Central memory CD8-positive, alpha-beta T cell (primary cell): Measurements from ENCODE around the gene KIAA0825.

Experiments
- ATAC-seq: fragments of 150-1000 bp; cut with Tn5 transposase; replicated peaks from 2 replicates; pipeline ENCODE4 v1.10.0; 2022; ENCODE audit warnings: mild to moderate bottlenecking, moderate FRiP score, moderate number of reproducible peaks; ENCODE audit not compliant: poor library complexity, severe bottlenecking; ENCODE audit errors: extremely low read depth
- DNase-seq, 2 donors: peaks; one replicate each; pipeline ENCODE4 v3.0.0; 2021; ENCODE audit warnings: low spot score in 2 of 2
- H3K27ac Mint-ChIP-seq: one replicate; pipeline ENCODE4 v1.8.0; 2022; ENCODE audit warnings: low read depth, mild to moderate bottlenecking, moderate library complexity, mixed read lengths
- H3K27me3 Mint-ChIP-seq: one replicate; pipeline ENCODE4 v1.8.0; 2022; ENCODE audit warnings: mixed read lengths
- H3K36me3 Mint-ChIP-seq: one replicate; pipeline ENCODE4 v1.8.0; 2022; ENCODE audit warnings: mild to moderate bottlenecking, moderate library complexity, mixed read lengths; ENCODE audit not compliant: insufficient read depth
- H3K4me1 Mint-ChIP-seq: one replicate; pipeline ENCODE4 v1.8.0; 2022; ENCODE audit warnings: mixed read lengths
- H3K4me3 Mint-ChIP-seq: one replicate; pipeline ENCODE4 v1.8.0; 2022; ENCODE audit warnings: mild to moderate bottlenecking, moderate library complexity, mixed read lengths
- H3K9me3 Mint-ChIP-seq: one replicate; pipeline ENCODE4 v1.8.0; 2022; ENCODE audit warnings: mixed read lengths

The KIAA0825 gene

DNA sequence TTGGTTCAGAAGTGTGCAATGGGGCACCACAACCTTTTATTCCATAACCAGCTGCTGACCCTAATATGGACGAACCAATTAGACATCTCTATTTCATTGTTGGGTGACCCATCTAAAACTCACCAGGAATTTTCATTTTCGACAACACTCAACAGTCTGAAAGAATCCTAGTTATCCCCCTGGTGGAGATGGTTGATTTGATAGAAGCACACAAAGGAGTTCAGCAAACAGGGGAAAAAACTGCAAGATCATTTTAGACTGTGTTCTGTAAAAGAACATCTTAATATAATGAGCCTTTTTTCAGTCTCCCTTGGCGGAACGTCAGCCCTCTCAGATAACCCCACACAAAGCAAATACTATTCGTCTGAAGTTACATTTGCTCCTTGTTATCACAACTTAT, 367.4 kb downstream of the KIAA0825 start:
- DNase-seq (no peak), ATAC-seq (no peak)
- no peaks in the 10 kb centered on the region for H3K27me3 Mint-ChIP-seq
- no peak overlapping the region for H3K4me3 Mint-ChIP-seq
- H3K4me1 Mint-ChIP-seq: no peaks in the 10 kb centered on the region
- no peaks in the 10 kb centered on the region for H3K36me3 Mint-ChIP-seq
- no peaks in the 10 kb centered on the region for H3K9me3 Mint-ChIP-seq
- H3K27ac Mint-ChIP-seq: no peak overlapping the region

DNA sequence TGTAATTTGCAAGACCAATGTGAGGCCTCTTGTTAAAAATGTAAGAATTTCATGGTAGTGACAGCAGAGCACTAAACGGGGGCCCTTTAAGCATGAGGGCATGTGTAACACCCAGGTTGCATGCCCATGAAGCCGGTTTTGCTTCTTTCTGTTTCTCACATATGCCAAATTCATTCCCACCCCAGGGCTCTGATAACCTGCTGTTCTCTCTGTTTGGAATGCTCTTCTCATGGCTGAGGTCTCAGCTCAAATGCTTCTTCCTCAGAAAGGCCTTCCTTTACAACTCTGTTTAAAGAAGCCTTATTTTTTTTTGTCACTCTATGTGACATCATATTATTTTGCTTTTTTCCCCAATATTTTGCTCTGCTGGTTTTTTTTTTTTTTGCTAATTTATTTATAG, 369.0 kb downstream of the KIAA0825 start:
- no peaks in the 10 kb centered on the region for H3K36me3 Mint-ChIP-seq
- ATAC-seq (no peak), DNase-seq (no peak)
- no peaks in the 10 kb centered on the region for H3K27me3 Mint-ChIP-seq
- H3K4me1 Mint-ChIP-seq: no peaks in the 10 kb centered on the region
- H3K9me3 Mint-ChIP-seq: no peaks in the 10 kb centered on the region
- no peak overlapping the region for H3K4me3 Mint-ChIP-seq
- H3K27ac Mint-ChIP-seq: no peak overlapping the region

DNA sequence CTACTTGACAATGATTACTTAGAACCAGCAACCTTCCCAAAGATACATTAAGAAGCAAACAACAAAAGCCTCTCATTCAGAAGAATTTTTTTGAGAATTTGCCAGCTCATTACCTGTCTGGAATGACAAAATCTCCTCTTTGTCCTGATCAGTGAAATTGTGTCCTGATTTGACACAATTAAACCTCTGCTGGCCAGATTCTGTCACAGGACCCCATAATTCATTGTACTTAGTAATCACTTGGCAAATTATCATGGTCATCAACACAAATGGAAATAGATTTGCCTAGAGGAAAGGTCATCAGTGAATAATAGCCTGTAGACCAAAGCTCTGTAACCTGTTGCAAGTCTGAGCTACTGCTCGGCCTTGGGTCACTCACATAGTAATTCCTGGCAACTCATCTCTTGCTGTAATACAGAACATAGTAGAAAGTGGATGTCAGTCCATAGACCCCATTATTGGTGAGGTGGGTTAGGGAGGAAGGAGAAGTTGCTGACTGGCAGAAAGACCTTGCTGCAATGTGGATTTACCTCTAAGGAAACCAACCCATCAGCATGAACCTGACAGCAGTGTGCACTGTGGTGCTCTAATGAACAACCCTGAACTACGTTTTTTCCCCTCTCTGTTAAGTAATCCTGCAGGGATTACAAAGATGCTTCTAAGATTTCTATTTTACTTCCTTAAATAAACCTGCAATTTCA, 370.1 kb downstream of the KIAA0825 start:
- no peak overlapping the region for H3K4me3 Mint-ChIP-seq
- no peak for DNase-seq
- ATAC-seq: no peak
- H3K36me3 Mint-ChIP-seq: no peaks in the 10 kb centered on the region
- no peaks in the 10 kb centered on the region for H3K27me3 Mint-ChIP-seq
- H3K27ac Mint-ChIP-seq: no peak overlapping the region
- H3K9me3 Mint-ChIP-seq: no peaks in the 10 kb centered on the region
- H3K4me1 Mint-ChIP-seq: no peaks in the 10 kb centered on the region

DNA sequence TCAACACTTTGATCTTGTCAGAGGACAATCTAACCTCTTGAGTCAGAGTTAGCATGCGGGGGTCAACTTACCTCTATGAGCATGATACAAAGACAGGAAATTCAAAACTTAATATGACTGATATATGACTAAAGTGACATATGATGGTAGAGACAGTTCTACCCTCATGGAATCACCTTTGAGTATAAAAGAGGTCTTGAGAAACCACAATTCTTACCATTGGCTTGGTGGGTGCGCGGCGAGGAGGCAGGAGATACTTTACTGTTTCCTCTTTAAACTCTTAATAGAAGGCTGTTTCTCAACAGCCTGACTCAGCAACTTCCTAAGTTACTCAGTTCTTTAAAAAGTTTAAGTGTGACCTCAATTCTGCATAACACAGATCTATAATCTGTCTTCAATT, 372.8 kb downstream of the KIAA0825 start:
- peak; percentile 28 for ATAC-seq
- Mint-ChIP-seq H3K9me3 (no peaks in the 10 kb centered on the region), H3K4me3 (no peak overlapping the region), H3K27ac (no peak overlapping the region), H3K4me1 (no peaks in the 10 kb centered on the region), H3K36me3 (no peaks in the 10 kb centered on the region), H3K27me3 (no peaks in the 10 kb centered on the region)
- no peak for DNase-seq

DNA sequence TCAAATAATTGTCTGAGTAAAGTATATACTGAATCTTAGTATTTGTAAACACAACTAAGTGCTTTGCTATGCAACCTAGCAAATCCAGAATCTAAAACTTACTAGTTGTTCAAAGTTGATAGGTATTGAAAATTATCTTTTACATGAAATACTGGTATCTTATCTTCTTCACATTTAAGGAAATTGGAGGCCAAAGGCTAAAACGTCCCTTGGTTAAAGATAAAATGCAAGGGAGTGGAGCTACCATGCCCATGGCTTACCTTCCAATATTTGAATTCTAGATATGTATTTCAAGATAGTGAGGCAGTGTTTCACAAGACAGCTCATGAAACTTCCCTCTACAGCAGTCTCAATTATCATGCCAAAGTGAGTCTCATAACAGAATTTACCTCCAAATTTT, 373.5 kb downstream of the KIAA0825 start:
- H3K27ac Mint-ChIP-seq: no peak overlapping the region
- no peaks in the 10 kb centered on the region for H3K36me3 Mint-ChIP-seq
- no peaks in the 10 kb centered on the region for H3K27me3 Mint-ChIP-seq
- H3K4me3 Mint-ChIP-seq: no peak overlapping the region
- no peaks in the 10 kb centered on the region for H3K9me3 Mint-ChIP-seq
- DNase-seq (no peak), ATAC-seq (no peak)
- H3K4me1 Mint-ChIP-seq: no peaks in the 10 kb centered on the region

DNA sequence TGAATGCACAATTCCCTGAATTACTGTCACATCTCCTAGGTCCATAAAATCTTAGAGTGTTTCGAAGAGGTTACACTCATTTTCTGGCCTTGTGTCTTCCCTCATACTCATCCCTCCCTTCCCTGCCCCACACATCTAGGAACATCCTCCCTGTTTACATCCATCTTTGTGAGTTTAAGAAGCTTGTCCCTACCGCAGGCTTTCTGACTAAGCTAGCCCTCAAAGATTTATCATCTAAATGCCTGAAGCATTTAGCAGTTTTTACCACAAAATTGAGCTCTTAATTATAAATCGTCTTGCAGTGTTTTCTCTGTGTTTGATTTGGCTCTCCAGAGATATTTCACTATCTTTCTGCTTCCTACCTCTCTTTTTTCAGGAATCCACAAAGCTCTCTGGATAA, 374.8 kb downstream of the KIAA0825 start:
- ATAC-seq: no peak
- no peaks in the 10 kb centered on the region for H3K9me3 Mint-ChIP-seq
- no peaks in the 10 kb centered on the region for H3K36me3 Mint-ChIP-seq

DNA sequence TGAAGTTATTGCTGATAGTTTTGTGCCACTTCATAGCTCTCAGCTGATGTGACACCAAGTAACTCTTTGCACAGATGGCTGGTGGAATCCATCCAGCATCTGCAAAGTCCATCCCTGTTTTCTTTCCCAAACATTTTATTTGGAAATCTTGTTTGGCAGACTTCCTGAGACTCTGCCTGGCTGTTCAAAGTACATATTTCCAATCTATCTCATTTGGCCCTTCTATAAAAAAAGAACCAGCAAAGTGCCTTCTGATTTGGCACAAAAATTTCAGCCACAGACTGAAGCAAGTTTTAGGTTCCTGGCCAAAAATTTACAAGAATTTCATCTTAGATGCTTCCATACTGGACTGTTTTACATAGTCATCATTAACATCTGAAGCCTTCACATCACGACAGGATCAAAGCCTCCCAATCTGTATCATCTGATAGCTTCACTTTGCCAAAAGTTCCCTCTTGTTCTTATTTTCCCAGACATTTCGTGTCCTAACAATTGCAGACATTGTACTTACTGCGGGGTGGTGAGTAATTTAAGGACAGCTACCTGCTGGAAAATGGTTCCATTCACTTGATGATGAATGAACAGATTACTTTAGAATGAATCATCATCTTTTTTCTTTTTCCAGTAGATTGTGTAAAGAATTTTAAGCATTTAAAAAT, 377.3 kb downstream of the KIAA0825 start:
- ATAC-seq: no peak
- DNase-seq: no peak
- H3K36me3 Mint-ChIP-seq: no peaks in the 10 kb centered on the region
- no peaks in the 10 kb centered on the region for H3K4me1 Mint-ChIP-seq
- H3K27me3 Mint-ChIP-seq: no peaks in the 10 kb centered on the region
- H3K4me3 Mint-ChIP-seq: no peak overlapping the region
- no peak overlapping the region for H3K27ac Mint-ChIP-seq
- peaks cover 2% of the 10 kb centered on the region for H3K9me3 Mint-ChIP-seq

More for the DNA sequence above, 374.8 kb downstream of the KIAA0825 start:
- no peaks in the 10 kb centered on the region for H3K4me1 Mint-ChIP-seq
- H3K27ac Mint-ChIP-seq: no peak overlapping the region
- H3K4me3 Mint-ChIP-seq: no peak overlapping the region
- no peaks in the 10 kb centered on the region for H3K27me3 Mint-ChIP-seq
- no peak for DNase-seq

DNA sequence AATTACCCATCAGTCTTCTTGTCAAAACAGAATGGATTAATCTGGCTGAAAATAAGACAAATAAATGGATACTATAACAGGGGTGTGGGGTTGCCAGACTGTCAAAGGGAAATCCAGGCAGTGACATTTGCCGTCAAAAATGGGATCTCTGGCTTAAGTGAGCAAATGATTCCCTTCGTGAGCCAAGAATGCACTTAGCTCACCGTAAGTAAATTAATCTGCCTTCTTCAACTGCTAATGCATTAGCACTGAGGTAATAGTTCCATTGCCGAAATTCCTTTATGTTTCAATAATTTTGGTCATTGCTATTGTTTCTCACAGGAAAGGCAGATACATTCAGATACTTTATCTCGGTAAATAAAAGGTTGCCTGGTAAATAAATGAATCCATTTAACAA, 377.8 kb downstream of the KIAA0825 start:
- no peak overlapping the region for H3K27ac Mint-ChIP-seq
- DNase-seq (no peak), ATAC-seq (no peak)
- peaks cover 5% of the 10 kb centered on the region for H3K9me3 Mint-ChIP-seq
- no peaks in the 10 kb centered on the region for H3K27me3 Mint-ChIP-seq
- no peak overlapping the region for H3K4me3 Mint-ChIP-seq
- H3K4me1 Mint-ChIP-seq: no peaks in the 10 kb centered on the region
- H3K36me3 Mint-ChIP-seq: no peaks in the 10 kb centered on the region

DNA sequence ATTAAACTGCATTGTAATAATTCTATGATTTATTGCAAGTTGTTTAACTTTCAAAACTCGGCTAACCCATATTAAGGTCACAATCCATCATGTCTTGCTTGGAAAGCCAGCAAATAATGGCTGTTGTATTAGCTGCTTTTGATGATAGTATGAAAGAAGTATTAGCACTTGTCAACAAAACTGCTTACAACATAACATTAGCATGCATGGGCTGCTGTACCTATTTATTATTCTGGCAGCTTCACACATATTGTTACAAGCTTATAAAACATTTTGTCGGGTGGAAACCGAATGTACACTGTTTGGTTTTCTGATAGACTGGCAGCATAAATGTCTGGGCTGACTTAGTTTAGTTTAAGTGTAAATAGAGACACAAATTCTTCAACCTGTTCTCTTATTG, 378.3 kb downstream of the KIAA0825 start:
- ATAC-seq (no peak), DNase-seq (no peak)
- Mint-ChIP-seq H3K4me3 (no peak overlapping the region), H3K27me3 (no peaks in the 10 kb centered on the region), H3K9me3 (peaks cover 5% of the 10 kb centered on the region), H3K36me3 (no peaks in the 10 kb centered on the region), H3K4me1 (no peaks in the 10 kb centered on the region), H3K27ac (no peak overlapping the region)

DNA sequence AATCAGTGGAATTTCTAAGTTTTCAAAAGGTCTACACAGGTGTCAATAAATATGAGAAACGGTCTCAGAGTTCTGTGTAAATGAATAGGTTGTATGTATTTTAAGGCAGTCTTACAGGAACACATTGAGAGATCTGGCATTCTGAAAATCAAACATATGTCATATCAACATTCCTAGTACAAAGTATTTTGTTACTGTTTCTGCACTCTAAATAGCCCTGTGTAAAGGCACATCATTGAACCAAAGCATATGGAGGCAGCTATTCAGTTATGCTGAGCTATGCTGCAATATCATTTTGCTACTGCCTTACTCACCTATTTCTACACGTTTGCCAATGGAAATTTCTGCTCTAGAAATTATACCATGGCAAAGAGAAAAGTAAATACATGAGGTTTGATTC, 379.1 kb downstream of the KIAA0825 start:
- no peak for DNase-seq
- no peak for ATAC-seq
- Mint-ChIP-seq H3K4me3 (no peak overlapping the region), H3K9me3 (peaks cover 5% of the 10 kb centered on the region), H3K27ac (no peak overlapping the region), H3K4me1 (no peaks in the 10 kb centered on the region), H3K36me3 (no peaks in the 10 kb centered on the region), H3K27me3 (no peaks in the 10 kb centered on the region)

DNA sequence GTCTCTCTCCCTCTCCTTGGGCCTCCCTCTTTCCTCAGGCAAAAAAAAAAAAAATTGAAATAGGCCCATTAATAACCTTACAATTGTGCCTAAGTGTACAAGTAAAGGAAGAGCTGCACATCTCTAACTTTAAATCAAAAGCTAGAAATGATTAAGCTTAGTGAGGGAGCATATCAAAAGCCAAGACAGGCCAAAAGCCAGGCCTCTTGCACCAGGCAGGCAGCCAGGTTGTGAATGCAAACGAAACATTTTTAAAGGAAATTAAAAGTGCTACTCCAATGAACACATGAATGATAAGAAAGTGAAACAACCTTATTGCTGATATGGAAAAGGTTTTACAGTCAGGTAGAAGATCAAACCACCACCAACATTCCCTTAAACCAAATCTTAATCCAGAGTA, 383.4 kb downstream of the KIAA0825 start:
- no peaks in the 10 kb centered on the region for H3K27me3 Mint-ChIP-seq
- no peak for DNase-seq
- peaks cover 5% of the 10 kb centered on the region for H3K9me3 Mint-ChIP-seq
- H3K4me1 Mint-ChIP-seq: no peaks in the 10 kb centered on the region
- ATAC-seq: no peak
- H3K36me3 Mint-ChIP-seq: no peaks in the 10 kb centered on the region
- H3K27ac Mint-ChIP-seq: no peak overlapping the region
- no peak overlapping the region for H3K4me3 Mint-ChIP-seq

DNA sequence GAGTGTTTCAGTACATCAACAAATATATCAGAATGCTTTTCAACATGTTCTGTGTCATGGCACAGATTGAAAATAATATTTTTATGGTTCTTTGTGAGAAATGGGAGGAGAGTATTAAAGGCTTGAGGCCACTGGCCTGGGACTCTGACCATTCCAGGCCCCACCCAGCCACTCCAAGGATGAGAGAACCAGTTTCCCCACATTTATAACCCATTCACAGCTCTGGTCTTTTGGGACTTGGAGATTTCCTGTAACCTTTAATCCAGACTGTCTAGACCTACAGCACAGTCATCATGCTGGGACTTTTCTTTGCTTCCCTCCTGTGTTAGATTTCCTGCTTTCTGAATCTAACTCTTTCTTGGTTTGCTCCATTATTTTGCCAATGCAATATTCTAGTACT, 389.6 kb downstream of the KIAA0825 start:
- Mint-ChIP-seq H3K27me3 (no peaks in the 10 kb centered on the region), H3K36me3 (no peaks in the 10 kb centered on the region), H3K27ac (no peak overlapping the region), H3K9me3 (no peaks in the 10 kb centered on the region), H3K4me3 (no peak overlapping the region), H3K4me1 (no peaks in the 10 kb centered on the region)
- ATAC-seq (no peak), DNase-seq (no peak)

DNA sequence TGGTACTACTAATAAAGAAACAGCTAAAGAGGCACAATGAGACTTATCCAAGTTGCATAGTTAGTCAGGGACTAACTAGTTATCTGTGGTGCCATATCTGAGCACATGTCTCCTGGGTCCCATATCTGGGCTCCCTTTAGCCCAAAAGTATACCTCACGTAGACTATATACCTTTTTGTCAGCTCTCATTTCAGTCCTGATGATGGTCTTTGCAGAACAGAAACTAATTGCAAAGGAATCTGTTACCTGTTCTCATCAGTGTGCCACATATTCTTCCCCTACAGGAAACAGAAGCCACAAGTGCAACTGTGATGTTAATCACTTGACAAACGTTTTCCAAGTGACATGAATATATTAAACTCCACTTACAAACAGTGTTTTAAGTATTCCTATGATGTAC, 395.2 kb downstream of the KIAA0825 start:
- H3K4me1 Mint-ChIP-seq: peaks cover 5% of the 10 kb centered on the region
- no peak overlapping the region for H3K27ac Mint-ChIP-seq
- H3K27me3 Mint-ChIP-seq: no peaks in the 10 kb centered on the region
- H3K36me3 Mint-ChIP-seq: no peaks in the 10 kb centered on the region
- ATAC-seq (no peak), DNase-seq (no peak)
- H3K4me3 Mint-ChIP-seq: no peak overlapping the region
- no peaks in the 10 kb centered on the region for H3K9me3 Mint-ChIP-seq
